Measurements from ENCODE around the gene URB1. TPM values are rescaled to one million over a fixed set of nuclear protein-coding genes. Genes with fewer than 3 reads are reported as not detected.

Gene URB1
- polyA plus RNA-seq, 1 donor (not counting 4 experiments of a cell fraction or from before 2014, with no cell fraction given) = 9.0 TPM

- Histone ChIP-seq H3K9me1 (ENCODE audit: control insufficient read depth, extremely low read depth, insufficient read depth, low read length) (peaks cover 3% of the 10 kb centered on the region), H3K9ac (ENCODE audit: control insufficient read depth, extremely low read depth, insufficient read depth, low read length) (no peak overlapping the region), H3K27me3 (ENCODE audit: control insufficient read depth, extremely low read depth, insufficient read depth, low read length) (no peaks in the 10 kb centered on the region), H3K36me3 (ENCODE audit: control insufficient read depth in 2 of 2, extremely low read depth in 1 of 2, insufficient read depth in 2 of 2, low read length in 2 of 2) (peaks cover 0 to 3% of the 10 kb centered on the region in 2 experiments), H3K4me1 (ENCODE audit: control insufficient read depth, extremely low read depth, insufficient read depth, low read length) (peaks cover 44% of the 10 kb centered on the region), H4K20me1 (ENCODE audit: control insufficient read depth, extremely low read depth, insufficient read depth, low read length) (no peaks in the 10 kb centered on the region), H3K4me2 (ENCODE audit: control insufficient read depth, extremely low read depth, insufficient read depth, low read depth, low read length) (peak overlapping the region; percentile 11), H3K4me3 (ENCODE audit: control insufficient read depth in 2 of 3, extremely low read depth in 1 of 3, insufficient read depth in 2 of 3, low read depth in 1 of 3, low read length in 3 of 3) (no peak overlapping the region), H3K27ac (ENCODE audit: control insufficient read depth, insufficient read depth, low read length) (peak overlapping the region; percentile 11), H3K79me2 (ENCODE audit: control insufficient read depth, insufficient read depth, low read length) (peaks cover 12% of the 10 kb centered on the region), H2AFZ (ENCODE audit: control insufficient read depth, low read length) (no peak overlapping the region), H3K9me3 (ENCODE audit: control insufficient read depth, low read depth, low read length) (no peaks in the 10 kb centered on the region)
- dilution Hi-C loops (cut with MboI; ENCODE audit: extremely low pct_ligation_motif_present, low sequenced_read_pairs) = no loop called here
- no peak for DNase-seq (ENCODE audit: low read depth, low spot score)
- FAIRE-seq = no peak
- TF ChIP-seq EZH2 (IDR thresholded peaks at IDR 0.05; ENCODE audit: low read length) = no peak
- no peak for TF ChIP-seq CTCF (optimal IDR thresholded peaks at IDR 0.05 in 1 of 3, IDR thresholded peaks at IDR 0.05 in 1 of 3, conservative IDR thresholded peaks at IDR 0.05 in 1 of 3; ENCODE audit: extremely low read depth in 1 of 3, insufficient read depth in 2 of 3, low read length in 3 of 3)
Observed at GRCh38 chr21:32424674-32425073, 31.9 kb upstream of the URB1 start.

- TF ChIP-seq EZH2 (IDR thresholded peaks at IDR 0.05; ENCODE audit: low read length) (no peak), CTCF (optimal IDR thresholded peaks at IDR 0.05 in 1 of 3, IDR thresholded peaks at IDR 0.05 in 1 of 3, conservative IDR thresholded peaks at IDR 0.05 in 1 of 3; ENCODE audit: extremely low read depth in 1 of 3, insufficient read depth in 2 of 3, low read length in 3 of 3) (no peak)
- FAIRE-seq (no peak), DNase-seq (ENCODE audit: low read depth, low spot score) (no peak)
- Histone ChIP-seq H3K4me1 (ENCODE audit: control insufficient read depth, extremely low read depth, insufficient read depth, low read length) (peaks cover 44% of the 10 kb centered on the region), H3K4me2 (ENCODE audit: control insufficient read depth, extremely low read depth, insufficient read depth, low read depth, low read length) (peak overlapping the region; percentile 39), H2AFZ (ENCODE audit: control insufficient read depth, low read length) (no peak overlapping the region), H4K20me1 (ENCODE audit: control insufficient read depth, extremely low read depth, insufficient read depth, low read length) (no peaks in the 10 kb centered on the region), H3K9me1 (ENCODE audit: control insufficient read depth, extremely low read depth, insufficient read depth, low read length) (peaks cover 3% of the 10 kb centered on the region), H3K9ac (ENCODE audit: control insufficient read depth, extremely low read depth, insufficient read depth, low read length) (no peak overlapping the region), H3K79me2 (ENCODE audit: control insufficient read depth, insufficient read depth, low read length) (peaks cover 14% of the 10 kb centered on the region), H3K4me3 (ENCODE audit: control insufficient read depth in 2 of 3, extremely low read depth in 1 of 3, insufficient read depth in 2 of 3, low read depth in 1 of 3, low read length in 3 of 3) (no peak overlapping the region), H3K9me3 (ENCODE audit: control insufficient read depth, low read depth, low read length) (no peaks in the 10 kb centered on the region), H3K27me3 (ENCODE audit: control insufficient read depth, extremely low read depth, insufficient read depth, low read length) (no peaks in the 10 kb centered on the region), H3K27ac (ENCODE audit: control insufficient read depth, insufficient read depth, low read length) (peak overlapping the region; percentile 11), H3K36me3 (ENCODE audit: control insufficient read depth in 2 of 2, extremely low read depth in 1 of 2, insufficient read depth in 2 of 2, low read length in 2 of 2) (peaks cover 0 to 3% of the 10 kb centered on the region in 2 experiments)
- dilution Hi-C loops (cut with MboI; ENCODE audit: extremely low pct_ligation_motif_present, low sequenced_read_pairs) = no loop called here
Observed at GRCh38 chr21:32424191-32424535, 31.4 kb upstream of the URB1 start.

All from keratinocyte (primary cell).